HG02870 (cell line): Measurements from ENCODE around the gene PYROXD2.

Source experiments
- ATAC-seq: cut with Tn5 transposase; IDR thresholded peaks from one replicate; pipeline ENCODE4 v1.9.1; 2021; ENCODE audit warnings: mild to moderate bottlenecking, moderate library complexity; ENCODE audit not compliant: unreplicated experiment

Gene PYROXD2

DNA sequence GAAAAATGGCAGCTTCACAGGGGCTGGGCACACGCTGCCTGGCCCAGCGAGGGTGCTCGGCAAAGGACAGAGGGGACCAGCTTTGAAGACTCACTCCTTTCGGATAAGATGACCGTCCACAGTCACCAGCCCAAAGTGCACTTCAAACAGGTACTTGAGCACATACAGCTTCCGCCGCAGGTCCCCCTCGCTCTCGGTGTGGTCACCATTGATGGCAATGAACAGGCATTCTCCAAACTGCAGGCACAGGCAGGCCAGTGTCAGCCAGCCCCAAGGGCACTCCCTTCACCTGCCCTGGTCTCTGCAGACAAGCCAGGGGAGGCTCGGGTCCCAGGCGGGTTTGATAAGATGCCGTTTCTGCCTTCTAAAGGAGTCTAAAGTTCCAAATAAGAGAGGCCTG lies 20.2 kb upstream of the PYROXD2 start:
- ATAC-seq, result no peak

DNA sequence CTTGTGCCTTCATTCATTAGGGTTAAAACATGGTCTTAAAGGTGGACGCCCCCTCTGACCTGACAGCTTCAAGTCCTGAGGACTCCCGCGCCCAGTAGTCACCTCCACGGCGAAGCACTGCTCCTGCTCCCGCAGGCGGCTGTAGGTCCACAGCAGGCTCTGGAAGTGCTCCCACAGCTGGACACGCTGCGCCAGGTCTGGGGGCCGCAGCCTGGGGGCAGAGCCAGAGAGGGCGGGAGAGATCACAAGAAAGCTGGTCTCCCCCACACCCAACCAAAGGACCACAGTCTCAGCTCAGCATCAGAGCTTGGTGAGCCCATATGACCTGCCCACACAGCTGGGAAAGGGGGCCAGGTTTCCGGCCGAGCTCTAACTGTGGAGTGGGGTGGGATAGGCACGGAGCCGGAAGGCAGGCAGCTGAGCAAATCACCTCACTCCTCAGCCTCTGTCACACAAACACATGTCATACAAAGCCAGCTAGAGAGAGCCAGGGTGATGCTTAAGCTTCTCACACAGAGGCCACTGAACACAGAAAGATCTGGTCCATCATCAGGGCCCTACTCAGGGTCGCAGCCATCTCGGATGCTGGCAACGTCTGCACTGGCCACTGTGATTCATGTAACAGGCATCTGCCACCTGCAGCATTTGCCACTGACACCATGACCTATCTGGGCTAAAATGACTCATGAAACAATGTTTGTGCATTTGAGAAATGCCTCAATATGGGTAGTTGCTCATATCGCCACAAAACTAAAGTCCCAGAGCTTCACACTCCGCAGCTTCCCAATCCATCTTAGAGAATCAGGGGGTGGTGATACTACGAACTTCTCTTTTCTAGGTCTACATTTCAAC lies 19.1 kb upstream of the PYROXD2 start:
- no peak for ATAC-seq

DNA sequence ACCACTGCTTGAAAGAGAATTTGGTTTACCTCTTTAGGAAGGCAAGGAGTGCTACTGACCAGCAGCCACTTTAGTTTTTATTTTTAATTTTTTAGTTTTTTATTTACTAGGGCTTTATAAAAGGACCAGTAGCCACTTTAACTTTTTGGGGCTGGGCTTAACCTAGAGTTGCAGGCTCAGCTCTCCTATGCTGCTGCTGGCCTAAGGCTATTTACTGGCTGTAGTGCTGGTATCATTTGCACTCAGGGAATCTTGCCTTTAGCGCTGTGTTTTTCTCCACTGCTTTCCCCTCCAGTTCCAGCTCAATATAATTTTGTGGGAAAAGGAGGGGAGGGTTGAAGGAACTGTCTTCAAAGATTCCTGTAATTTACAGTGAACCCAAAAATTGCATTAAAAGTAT lies 18.4 kb upstream of the PYROXD2 start:
- no peak for ATAC-seq

DNA sequence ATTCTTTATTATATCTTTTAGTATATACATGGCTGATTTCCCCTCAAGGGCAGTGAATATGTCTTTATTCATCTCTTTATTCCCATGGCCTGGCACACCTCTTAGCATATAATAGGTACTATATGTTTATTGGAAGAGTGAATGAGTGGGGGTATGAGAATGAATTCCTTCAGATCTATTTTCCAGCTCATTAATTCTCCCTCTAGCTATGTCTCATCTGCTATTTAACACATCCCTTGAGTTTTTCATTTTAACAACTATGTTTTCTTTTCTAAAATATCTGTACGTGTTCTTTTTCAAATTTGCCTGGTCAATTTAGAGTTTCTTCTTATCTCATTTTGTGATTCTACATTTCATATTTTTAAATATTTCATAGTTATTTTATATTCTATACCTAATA lies 17.3 kb upstream of the PYROXD2 start:
- ATAC-seq, result no peak

DNA sequence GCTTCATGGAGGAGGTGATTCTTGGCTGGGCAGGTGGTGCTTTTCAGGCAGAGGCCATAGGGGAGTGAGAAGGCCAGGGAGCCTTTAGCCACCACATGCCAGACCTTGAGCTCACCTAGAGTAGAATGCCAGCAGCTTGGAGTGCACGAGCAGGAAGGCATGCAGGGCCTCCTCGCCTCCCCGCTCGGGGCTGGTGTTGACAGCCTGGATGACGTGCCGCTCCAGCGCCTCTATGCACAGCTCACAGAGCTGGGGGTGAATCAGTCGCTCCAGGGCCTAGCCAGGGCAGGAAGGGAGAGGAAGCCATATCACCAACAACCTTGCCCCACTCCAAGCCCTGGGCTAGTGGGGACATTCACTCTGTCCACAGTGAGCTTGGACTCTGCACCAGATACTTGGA lies 16.0 kb upstream of the PYROXD2 start:
- no peak for ATAC-seq

DNA sequence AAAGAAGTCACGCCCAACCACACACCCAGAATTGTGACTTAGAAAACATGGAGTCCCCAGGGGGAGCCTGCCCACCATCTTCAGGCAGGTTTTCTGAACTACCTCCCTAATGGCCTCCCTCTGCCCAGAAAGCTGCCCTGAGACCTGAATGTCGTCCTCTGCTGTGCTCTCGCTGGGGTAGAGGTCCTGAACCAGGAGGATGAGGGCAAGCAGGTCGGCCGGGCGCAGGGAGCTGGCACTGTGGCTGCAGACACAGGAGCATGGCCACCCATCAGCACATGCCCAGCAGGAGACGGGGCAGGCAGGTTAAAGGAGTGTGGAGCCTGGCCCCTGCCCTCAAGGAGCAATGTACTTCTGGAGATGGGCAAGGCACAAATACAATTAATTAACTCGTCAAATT lies 15.4 kb upstream of the PYROXD2 start:
- ATAC-seq, result no peak

DNA sequence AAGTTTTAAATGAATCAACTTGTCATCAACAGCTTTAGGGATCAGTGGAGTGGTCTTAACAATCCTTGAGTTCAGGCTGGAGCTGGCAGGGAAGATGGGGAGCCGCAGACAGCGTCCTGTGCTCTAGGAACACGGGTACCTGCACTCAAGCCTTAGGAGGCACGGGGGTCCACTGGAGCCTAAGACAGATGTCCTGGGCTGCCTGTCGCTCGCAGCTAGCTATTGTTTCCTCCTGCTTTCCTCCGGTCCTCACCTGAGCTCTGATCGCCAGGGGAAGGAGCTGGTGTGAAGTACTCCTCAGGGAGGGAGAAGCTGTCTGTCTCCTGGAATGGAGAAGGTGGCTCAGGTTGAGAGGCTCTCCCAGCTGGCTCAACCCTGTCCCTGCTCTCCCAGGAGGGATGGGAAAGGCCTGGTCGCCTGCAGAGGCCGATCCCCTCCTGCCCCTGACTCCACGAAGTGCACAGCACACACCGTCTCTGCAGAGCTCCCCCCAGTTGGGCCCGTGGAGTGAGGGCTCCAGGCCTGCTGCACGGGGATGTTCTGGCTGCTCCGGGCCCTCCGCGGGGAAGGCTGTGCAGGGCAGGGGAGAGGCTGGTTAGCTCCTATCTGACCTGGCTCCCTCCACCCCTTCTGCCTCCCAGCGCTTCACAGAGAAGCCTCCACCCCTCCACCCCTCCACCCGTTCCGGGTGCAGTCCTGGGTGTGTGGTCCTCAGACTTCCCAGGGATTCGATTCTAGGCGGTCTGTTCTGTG lies 14.5 kb upstream of the PYROXD2 start:
- no peak for ATAC-seq

DNA sequence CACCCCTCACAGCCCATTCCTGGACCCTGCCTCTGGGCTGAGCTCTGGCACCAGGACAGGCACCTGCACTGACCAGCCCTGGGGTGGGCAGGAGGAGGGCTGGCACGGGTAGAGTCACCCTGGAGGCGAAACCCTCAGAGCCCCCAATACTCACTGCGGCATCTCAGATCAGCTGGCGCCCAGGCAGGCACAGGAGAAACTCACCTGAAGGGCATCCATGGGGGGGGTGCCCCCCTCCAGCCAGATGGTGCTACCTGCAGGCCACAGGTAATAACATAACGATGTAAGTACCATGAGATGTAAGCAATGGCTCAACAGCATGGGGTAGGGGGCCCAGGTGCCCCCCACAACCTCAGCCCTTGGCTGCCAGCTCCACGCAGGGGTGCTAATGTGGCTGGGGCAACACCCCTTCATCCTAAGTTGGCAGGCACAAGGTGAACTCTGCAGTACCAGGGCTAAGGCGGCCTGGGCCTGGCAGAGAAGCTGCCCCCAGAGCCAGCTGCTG lies 12.1 kb upstream of the PYROXD2 start:
- no peak for ATAC-seq

DNA sequence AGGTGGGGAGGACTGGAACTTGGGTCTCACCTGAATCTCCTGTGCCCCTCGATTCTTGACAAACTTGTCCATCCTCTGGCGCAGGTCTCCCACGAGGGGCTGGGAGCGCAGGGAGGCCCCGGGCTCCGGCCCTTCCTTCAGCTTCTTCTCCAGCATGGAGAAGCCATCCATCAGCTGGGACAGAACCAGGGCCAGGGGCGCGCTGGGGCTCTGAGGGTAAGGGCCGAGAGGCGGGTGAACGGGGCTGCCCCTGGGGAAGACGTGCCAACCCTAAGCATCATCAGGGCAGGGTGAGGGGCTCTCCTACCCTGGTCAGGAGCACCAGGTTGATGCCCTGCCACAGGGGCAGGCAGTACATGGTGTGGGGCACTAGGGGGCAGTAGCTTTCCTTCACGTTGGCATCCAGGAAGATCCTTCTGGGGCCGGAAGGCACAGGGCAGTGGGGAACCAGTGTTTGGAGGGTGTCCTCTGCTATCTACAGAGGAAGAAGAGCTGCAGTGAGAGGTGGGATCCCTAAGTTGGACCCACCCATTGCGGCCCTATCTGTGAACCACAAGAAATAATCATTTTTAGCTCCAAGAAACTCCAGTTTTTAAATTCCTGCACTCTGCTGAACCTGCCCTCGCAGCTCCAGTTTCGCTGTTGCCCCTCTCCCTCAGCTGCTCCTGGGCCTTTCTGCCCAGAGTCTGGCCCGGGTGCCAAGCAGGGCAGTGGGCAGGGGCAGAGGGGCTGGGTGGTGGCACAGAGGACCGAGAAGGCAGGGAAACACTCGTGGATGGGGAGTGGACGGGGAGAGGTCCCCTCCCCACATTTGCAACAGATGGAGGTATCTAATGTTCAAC lies 10.8 kb upstream of the PYROXD2 start:
- peak; percentile 58 for ATAC-seq

DNA sequence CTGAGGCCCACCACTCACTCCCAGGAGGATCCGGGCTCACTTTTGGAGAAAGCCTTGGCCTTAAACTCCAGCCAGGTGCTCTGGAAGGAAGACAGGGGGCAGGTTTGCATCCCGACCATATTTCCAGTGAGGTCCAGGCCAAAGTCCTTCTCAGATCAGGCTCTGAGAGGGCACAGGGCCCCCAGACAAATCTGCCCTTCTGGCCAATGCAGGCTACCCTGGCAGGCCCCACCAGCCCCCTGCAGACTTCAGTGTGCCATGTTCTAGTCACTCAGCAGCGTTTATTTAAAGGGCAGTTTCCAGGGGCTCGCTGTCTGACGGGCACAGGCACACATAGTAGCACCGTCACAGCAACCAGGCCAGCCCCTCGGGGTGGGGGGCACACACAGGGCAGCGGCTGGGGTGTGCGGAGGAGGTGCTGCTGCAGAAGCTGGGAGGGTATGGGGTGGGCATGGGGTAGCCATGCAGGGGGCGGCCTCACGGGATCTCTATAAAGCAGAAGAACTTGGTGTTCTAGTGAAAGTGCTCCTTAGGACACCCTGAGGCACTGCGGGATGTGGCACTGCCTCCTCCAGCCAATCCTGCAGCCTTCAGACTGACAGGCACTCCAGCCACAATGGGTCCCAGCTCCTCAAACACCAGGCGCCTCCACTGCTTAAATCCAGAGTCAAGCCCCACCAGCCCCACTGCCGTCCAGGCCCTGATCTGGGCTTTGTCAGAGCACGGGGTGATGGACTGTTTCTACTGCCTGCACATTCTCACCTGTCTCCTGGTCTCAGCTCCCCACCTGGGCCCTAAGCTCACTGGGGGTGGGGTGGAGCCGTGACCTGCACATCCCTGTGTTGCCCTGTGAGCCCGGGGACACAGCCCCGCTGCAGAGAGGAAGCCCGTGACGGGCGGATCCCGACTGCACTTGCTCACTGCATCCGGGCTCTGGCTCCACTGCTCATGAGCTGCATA lies 9.6 kb upstream of the PYROXD2 start:
- ATAC-seq, result no peak

DNA sequence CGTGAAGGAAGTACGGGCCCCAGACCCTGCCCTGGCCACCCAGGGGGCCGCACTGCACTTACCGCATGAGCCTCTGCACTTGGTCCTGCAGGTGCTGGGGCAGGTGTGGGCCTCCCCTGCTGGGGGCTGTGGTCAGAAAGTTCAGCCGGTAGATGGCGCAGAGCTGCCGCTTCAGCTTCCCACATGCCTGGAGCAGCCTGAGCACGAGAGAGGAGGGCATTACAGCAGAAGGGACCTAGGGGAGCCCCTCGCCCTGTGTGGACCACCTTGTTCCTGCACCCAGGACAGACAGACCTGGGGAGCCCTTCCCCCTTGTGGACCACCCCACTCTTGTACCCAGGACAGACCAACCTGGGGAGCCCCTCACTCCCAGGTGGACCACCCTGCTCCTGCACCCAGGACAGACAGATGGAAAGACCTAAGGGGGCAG lies 8.7 kb upstream of the PYROXD2 start:
- no peak for ATAC-seq

DNA sequence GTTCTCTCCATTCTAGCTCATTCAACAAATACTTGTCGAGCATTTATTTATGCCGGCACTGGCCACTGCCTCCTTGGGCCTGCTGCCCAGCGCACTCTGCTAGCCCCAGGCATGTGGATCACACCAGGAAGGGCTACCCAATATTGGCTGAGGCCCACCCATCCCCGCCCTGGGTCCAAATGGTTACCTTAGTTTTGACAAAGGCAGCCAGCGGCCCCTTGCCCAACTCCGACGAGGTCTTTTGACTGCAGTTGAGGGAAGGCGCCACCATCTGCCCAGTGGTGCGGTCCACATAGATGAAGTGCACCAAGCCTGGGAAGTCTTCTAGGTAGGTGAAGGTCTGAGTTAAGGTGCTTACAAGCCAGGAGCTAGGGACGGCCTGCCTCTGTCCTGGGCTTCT lies 7.2 kb upstream of the PYROXD2 start:
- no peak for ATAC-seq

DNA sequence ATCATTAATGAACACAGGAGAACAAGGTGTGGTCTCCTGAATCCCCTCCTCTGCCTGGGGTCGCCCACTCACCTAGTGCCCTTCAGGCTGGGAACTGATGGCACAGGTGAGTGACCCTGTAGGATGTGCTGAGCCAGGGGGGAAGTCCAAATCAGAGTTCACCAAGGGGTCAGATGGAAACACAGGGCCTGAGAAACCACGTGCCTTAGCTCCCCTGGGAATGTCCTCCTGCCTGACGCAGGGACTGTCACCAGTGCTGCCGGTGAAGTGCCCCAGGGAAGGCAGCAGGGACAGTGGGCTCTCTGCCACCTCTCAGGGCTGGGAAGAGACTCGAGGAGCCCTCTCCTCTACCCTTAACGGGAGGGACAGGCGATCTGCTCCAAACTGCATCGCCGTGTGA lies 5.8 kb upstream of the PYROXD2 start:
- no peak for ATAC-seq

DNA sequence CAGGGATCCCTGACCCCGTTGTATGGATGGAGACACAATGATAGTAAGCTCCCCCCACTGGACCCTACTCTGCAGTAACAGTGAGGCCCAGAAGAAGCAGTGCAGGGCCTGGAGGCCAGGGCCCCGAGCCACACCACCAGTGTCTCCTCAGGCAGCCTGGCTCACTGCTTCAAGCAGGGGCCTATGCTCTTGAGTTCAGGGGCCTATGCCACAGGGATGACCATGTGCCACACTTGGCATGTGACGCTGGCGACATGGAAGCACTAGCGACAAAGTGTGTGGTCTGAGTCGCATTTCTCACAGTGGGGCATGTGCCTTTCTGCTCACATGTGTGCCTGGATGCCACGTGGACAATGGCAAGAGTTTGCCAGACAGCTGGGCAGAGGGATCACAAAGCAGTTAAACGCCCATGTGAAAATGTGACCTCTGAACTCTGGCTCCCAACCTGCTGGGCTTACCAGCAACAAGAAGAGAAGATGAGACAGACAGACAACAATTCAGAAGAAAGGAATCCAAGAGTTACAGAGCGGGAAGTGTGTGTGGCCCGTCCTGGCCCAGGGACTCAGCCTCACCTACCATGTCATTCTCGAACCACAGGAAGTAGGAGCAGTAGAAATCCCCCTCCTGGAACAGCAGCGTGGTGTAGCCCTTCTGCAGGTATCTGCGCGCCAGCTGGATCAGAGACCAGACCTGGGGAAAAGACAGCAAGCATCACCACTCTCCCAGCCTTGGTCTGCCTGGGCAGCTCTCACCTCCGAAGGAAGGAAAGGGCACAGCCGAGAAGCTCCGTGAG lies 4.7 kb upstream of the PYROXD2 start:
- no peak for ATAC-seq

DNA sequence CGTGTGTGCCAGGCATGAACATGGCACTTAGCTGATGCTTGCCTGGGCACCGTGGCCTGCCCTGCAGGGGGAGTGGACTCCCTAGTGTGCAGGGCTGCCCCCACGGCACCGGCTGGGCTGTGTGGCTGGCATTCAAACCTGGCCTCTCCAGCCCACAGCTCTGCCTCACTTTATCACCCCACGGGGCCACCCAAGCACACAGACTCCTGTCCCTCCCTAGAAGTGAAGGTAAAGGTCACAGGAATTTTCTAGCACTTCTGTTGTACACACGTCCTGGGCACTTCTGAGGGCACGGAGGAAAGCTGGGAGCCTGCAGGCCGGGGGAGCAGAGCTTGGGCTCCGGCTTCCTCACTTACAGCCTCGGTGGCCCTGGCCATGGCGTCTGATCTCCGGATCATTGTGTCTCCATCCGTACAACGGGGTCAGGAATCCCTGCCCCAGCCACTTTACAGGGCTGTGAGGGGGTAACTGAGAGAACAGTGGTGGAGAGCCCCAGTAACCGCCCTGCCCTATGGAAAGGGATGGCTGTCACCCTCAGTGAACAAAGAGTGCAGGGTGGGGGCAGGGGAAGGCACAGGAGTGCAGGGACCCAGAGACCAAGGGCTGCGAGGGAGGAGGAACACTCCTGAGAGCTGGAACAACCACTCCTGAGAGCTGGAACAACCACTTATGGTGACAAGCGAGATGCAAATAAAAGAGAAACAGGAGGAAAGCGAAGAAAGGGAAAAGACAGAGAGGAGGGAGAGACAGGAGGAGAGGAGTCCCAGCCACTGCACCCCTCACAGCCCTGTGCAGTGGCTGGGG lies 3.9 kb upstream of the PYROXD2 start:
- ATAC-seq, result no peak

DNA sequence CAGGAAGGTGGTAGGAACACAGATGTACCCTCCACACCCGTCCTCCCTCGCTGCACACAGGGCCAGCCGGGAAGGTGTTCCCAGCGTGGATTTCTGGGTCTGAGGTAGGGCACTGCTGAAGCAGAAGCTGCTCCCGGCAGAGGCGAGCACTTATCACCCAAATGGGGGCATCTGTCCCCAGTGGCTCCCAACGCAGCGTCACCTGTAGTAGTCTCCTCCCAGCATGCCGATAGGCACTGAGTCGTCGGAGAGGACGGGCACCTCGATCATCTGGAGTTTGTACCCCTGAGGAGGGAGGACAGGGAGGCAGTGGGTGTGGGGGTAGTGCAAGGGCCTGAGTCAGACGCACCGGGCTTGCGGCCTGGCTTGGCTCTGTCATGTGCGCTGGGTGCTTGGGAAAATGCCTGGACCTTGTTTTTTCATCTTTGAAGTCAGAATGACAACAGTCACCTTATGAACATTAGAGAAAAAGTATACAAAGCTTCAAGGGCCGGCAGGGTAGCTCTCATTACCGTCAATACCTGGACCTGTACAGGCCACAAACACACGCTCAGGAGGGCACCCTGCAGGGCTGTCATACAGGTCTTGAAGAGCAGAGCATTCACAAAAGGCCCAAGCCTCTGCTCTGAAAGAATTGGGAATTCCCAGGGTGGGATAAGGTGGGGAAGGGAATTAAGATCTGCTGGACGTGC lies 3.1 kb upstream of the PYROXD2 start:
- no peak for ATAC-seq

DNA sequence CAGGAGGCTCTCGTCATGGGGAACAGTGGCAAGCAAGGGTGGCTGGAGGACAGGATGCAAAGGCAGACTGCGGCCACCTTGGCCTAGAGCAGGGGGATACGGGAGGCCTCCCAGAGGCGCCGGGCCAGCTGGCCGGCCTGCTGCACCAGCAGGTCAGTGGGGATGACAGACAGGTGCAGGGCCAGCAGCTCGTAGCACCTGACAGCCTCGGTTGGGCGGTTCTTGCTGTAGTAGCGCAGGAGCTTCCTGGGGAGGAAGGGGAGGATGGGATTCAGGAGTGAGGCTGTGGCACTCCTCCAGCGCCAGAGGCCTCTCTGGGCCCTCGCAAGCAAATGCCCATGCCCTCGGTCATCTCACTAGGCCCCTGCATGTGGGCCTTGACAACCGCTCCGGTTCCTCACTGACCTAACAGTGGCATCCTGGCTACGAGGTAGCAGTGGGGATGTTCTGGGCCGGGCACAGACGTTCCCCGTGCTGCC lies 2.5 kb upstream of the PYROXD2 start:
- no peak for ATAC-seq
